K562 (cell line): ENCODE measurements around the gene PCDHGC4. TPM values are rescaled to one million over a fixed set of nuclear protein-coding genes. Genes with fewer than 3 reads are reported as not detected.

ENCODE experiments used
- BRF2 ChIP-seq: IDR thresholded peaks from 3 replicates; pipeline ENCODE4 v1.6.1; 2011; ENCODE audit warnings: borderline replicate concordance, mild to moderate bottlenecking; ENCODE audit not compliant: insufficient read length, insufficient read depth
- CLOCK ChIP-seq: fragments of 250-450 bp; sonication (Bioruptor Pico); IDR thresholded peaks from 2 replicates; pipeline ENCODE4 v1.4.0; 2020; ENCODE audit warnings: mild to moderate bottlenecking, moderate library complexity, borderline replicate concordance
- CREM ChIP-seq: IDR thresholded peaks from 2 replicates; pipeline ENCODE4 v1.6.1; 2014; ENCODE audit warnings: antibody characterized with exemption, low read depth
- ELF1 ChIP-seq: fragments of 200-800 bp; sonication (Bioruptor generic); IDR thresholded peaks from 2 replicates; pipeline ENCODE4 v1.6.1; 2016; ENCODE audit warnings: missing genetic modification characterization, missing compliant biosample characterization
- FIP1L1 ChIP-seq: fragments of 200-400 bp; formaldehyde crosslinking; IDR thresholded peaks from 2 replicates; pipeline ENCODE4 v1.6.1; 2018; ENCODE audit warnings: mild to moderate bottlenecking, low read depth, low read length; ENCODE audit not compliant: poor library complexity, severe bottlenecking
- FOXP1 ChIP-seq: sonication (generic); formaldehyde crosslinking; IDR thresholded peaks from 2 replicates; pipeline ENCODE4 v1.8.0; 2022; ENCODE audit warnings: mild to moderate bottlenecking, missing genetic modification reagents
- HSF4 ChIP-seq: fragments of 250-450 bp; sonication (Bioruptor Pico); IDR thresholded peaks from 2 replicates; pipeline ENCODE4 v2.1.2; 2022; ENCODE audit warnings: mild to moderate bottlenecking, moderate library complexity, borderline replicate concordance
- MAZ ChIP-seq, 2 experiments: fragments of 450-650 bp in 1 of 2; sonication (generic) in 1 of 2; formaldehyde crosslinking; IDR thresholded peaks in 1 of 2; conservative IDR thresholded peaks in 1 of 2; 2 replicates each; pipeline versions ENCODE4 v1.4.0 to v1.5.0; 2020; ENCODE audit warnings: mild to moderate bottlenecking in 1 of 2, missing genetic modification reagents in 1 of 2
- NEUROD1 ChIP-seq: fragments of 150-350 bp; IDR thresholded peaks from 2 replicates; pipeline ENCODE4 v1.6.1; 2014; ENCODE audit warnings: borderline replicate concordance, low read length, low read depth; ENCODE audit not compliant: partially characterized antibody
- NONO ChIP-seq, 2 experiments: fragments of 200-400 bp in 1 of 2; fragments of 450-650 bp in 1 of 2; formaldehyde crosslinking in 1 of 2; IDR thresholded peaks; 2 replicates each; pipeline ENCODE4 v1.6.1; 2017; ENCODE audit warnings: low read depth in 2 of 2, mild to moderate bottlenecking in 2 of 2, moderate library complexity in 2 of 2, low read length in 1 of 2
- PHB ChIP-seq: fragments of 250-450 bp; sonication (Bioruptor Pico); IDR thresholded peaks from 2 replicates; pipeline ENCODE4 v1.5.0; 2021
- SMARCE1 ChIP-seq: fragments of 450-650 bp; IDR thresholded peaks from 2 replicates; pipeline ENCODE4 v1.7.1; 2016; ENCODE audit warnings: mild to moderate bottlenecking
- TEAD2 ChIP-seq: fragments of 450-650 bp; IDR thresholded peaks from 2 replicates; pipeline ENCODE4 v1.6.1; 2016; ENCODE audit warnings: missing genetic modification characterization, control low read depth, missing compliant biosample characterization
- UBTF ChIP-seq, 2 experiments: IDR thresholded peaks; 2 replicates each; pipeline ENCODE4 v1.6.1; 2012; ENCODE audit warnings: improper control_type of control experiment in 2 of 2, low read depth in 2 of 2, low read length in 2 of 2, borderline replicate concordance in 1 of 2
- ZNF174 ChIP-seq: fragments of 250-450 bp; sonication (Bioruptor Pico); IDR thresholded peaks from 2 replicates; pipeline ENCODE4 v1.4.0; 2020; ENCODE audit warnings: mild to moderate bottlenecking
- ZNF217 ChIP-seq: sonication (generic); formaldehyde crosslinking; IDR thresholded peaks from 2 replicates; pipeline ENCODE4 v1.8.0; 2022; ENCODE audit warnings: mild to moderate bottlenecking, missing genetic modification reagents
- ZNF551 ChIP-seq: fragments of 250-450 bp; sonication (Bioruptor Pico); IDR thresholded peaks from 2 replicates; pipeline ENCODE4 v1.5.0; 2021; ENCODE audit warnings: mild to moderate bottlenecking, moderate library complexity
- polyA plus RNA-seq, 8 experiments: library from polyadenylated mRNA; depleted of rRNA in 4 of 8; stranded (reverse) in 5 of 8; unstranded in 3 of 8; fragments of >200 nt; fragmentation: Nextera tagmentation in 2 of 8; fragmentation: Illumina TruSeq in 1 of 8; extraction: Ambion mirVana in 2 of 8; extraction: Trizol in 1 of 8; gene quantifications; 2 replicates each; pipeline versions ENCODE4 v1.2.1 to v1.2.3, GENCODE V29; 2011 to 2014; ENCODE audit warnings: inconsistent platforms in 1 of 8, missing spikeins in 1 of 8
- total RNA-seq, 7 experiments: library from RNA; depleted of rRNA in 6 of 7; stranded (reverse); fragments of >200 nt in 6 of 7; fragmentation: Illumina TruSeq in 2 of 7; extraction: Trizol in 2 of 7; gene quantifications; 2 replicates each; pipeline versions ENCODE4 v1.2.1 to v1.2.3, GENCODE V29; 2011 to 2021; ENCODE audit warnings: low replicate concordance in 1 of 7
- TF ChIP-seq, protein P1 (sequence below), 2 experiments: fragments of 450-650 bp; conservative IDR thresholded peaks; 2 replicates each; pipeline ENCODE4 v1.6.1; 2017; ENCODE audit warnings: mild to moderate bottlenecking in 2 of 2, moderate library complexity in 2 of 2

Gene PCDHGC4
- total and polyA plus RNA-seq, 9 of the 15 experiments (the other 6 are each of a cell fraction or from before 2014, with no cell fraction given), result 0.05 TPM; not detected in 8

GRCh38 chr5:141524604-141525597, 40.1 kb downstream of the PCDHGC4 start (continued):
- TF ChIP-seq PHB (CRISPR knock-in tag) (no peak), HSF4 (CRISPR knock-in tag) (no peak), BRF2 (no peak), ZNF174 (no peak), FOXP1 (no peak), CREM (peak; percentile 52; the same call in 1 of the 2 replicates), MAZ (CRISPR knock-in tag; conservative IDR thresholded peaks at IDR 0.05 in 1 of 2, IDR thresholded peaks at IDR 0.05 in 1 of 2) (peak in 1 of 2 experiments; percentile 56; a peak in 3 of 4 replicates), SMARCE1 (no peak), ELF1 (no peak), TEAD2 (0 out of 2 replicates have a peak, but pooled peaks have one; percentile 44), CLOCK (no peak), ZNF551 (CRISPR knock-in tag) (no peak), NONO (IDR thresholded peaks at IDR 0.05; ENCODE audit: low read depth in 2 of 2, low read length in 1 of 2) (no peak), FIP1L1 (no peak), UBTF (IDR thresholded peaks at IDR 0.05; ENCODE audit: borderline replicate concordance in 1 of 2, low read depth in 2 of 2, low read length in 2 of 2) (no peak), ZNF217 (CRISPR knock-in tag) (no peak), NEUROD1 (peak; percentile 31)
- TF ChIP-seq, protein P1, sequence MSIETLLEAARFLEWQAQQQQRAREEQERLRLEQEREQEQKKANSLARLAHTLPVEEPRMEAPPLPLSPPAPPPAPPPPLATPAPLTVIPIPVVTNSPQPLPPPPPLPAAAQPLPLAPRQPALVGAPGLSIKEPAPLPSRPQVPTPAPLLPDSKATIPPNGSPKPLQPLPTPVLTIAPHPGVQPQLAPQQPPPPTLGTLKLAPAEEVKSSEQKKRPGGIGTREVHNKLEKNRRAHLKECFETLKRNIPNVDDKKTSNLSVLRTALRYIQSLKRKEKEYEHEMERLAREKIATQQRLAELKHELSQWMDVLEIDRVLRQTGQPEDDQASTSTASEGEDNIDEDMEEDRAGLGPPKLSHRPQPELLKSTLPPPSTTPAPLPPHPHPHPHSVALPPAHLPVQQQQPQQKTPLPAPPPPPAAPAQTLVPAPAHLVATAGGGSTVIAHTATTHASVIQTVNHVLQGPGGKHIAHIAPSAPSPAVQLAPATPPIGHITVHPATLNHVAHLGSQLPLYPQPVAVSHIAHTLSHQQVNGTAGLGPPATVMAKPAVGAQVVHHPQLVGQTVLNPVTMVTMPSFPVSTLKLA (conservative IDR thresholded peaks at IDR 0.05), result 0 out of 4 replicates have a peak, but pooled peaks of 1 of the 2 experiments have one; percentile 13
